PFSK-1 (cell line): ENCODE results near the gene IGSF9B.

Source experiments
- POLR2AphosphoS5 ChIP-seq: IDR thresholded peaks from 2 replicates; pipeline ENCODE4 v1.6.1; 2012; ENCODE audit warnings: low read depth, mild to moderate bottlenecking, control low read depth, low read length, moderate library complexity
- SIN3A ChIP-seq: IDR thresholded peaks from 2 replicates; pipeline ENCODE4 v1.6.1; 2012; ENCODE audit warnings: mild to moderate bottlenecking, low read length, moderate library complexity, borderline replicate concordance; ENCODE audit not compliant: insufficient read depth
- TAF1 ChIP-seq: IDR thresholded peaks from 2 replicates; pipeline ENCODE4 v1.6.1; 2012; ENCODE audit warnings: low read length, control low read depth, borderline replicate concordance; ENCODE audit not compliant: insufficient read depth
- TF ChIP-seq, protein P1 (sequence below), 2 experiments: IDR thresholded peaks; 2 replicates each; pipeline versions ENCODE4 v1.6.1 to v1.8.0; 2011 to 2012; ENCODE audit warnings: low read depth in 2 of 2, low read length in 2 of 2, control low read depth in 1 of 2, inconsistent platforms in 1 of 2, mild to moderate bottlenecking in 1 of 2, moderate library complexity in 1 of 2; ENCODE audit not compliant: insufficient read depth in 1 of 2

GRCh38 chr11:133957900-133958299 is 1.1 kb upstream of the IGSF9B start:
- TF ChIP-seq SIN3A (no peak), POLR2AphosphoS5 (no peak), TAF1 (no peak)
- TF ChIP-seq, protein P1, sequence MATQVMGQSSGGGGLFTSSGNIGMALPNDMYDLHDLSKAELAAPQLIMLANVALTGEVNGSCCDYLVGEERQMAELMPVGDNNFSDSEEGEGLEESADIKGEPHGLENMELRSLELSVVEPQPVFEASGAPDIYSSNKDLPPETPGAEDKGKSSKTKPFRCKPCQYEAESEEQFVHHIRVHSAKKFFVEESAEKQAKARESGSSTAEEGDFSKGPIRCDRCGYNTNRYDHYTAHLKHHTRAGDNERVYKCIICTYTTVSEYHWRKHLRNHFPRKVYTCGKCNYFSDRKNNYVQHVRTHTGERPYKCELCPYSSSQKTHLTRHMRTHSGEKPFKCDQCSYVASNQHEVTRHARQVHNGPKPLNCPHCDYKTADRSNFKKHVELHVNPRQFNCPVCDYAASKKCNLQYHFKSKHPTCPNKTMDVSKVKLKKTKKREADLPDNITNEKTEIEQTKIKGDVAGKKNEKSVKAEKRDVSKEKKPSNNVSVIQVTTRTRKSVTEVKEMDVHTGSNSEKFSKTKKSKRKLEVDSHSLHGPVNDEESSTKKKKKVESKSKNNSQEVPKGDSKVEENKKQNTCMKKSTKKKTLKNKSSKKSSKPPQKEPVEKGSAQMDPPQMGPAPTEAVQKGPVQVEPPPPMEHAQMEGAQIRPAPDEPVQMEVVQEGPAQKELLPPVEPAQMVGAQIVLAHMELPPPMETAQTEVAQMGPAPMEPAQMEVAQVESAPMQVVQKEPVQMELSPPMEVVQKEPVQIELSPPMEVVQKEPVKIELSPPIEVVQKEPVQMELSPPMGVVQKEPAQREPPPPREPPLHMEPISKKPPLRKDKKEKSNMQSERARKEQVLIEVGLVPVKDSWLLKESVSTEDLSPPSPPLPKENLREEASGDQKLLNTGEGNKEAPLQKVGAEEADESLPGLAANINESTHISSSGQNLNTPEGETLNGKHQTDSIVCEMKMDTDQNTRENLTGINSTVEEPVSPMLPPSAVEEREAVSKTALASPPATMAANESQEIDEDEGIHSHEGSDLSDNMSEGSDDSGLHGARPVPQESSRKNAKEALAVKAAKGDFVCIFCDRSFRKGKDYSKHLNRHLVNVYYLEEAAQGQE (IDR thresholded peaks at IDR 0.05; ENCODE audit: insufficient read depth in 1 of 2, low read depth in 2 of 2, low read length in 2 of 2), result no peak
